ENCODE measurements around the gene LRRC43. TPM values are rescaled to one million over a fixed set of nuclear protein-coding genes. Genes with fewer than 3 reads are reported as not detected.

Gene LRRC43
- total RNA-seq, 1 donor from 2014 or later, result 1.4 TPM

Other genes with a start within 250 kb of the LRRC43 start
- 17.5 TPM for gene BCL7A, start 161.2 kb upstream of the LRRC43 start, total RNA-seq
- gene MLXIP, start 104.4 kb upstream of the LRRC43 start, total RNA-seq, result 30.2 TPM
- not detected for gene IL31, start 8.9 kb upstream of the LRRC43 start, total RNA-seq
- not detected for gene B3GNT4, start 20.6 kb downstream of the LRRC43 start, total RNA-seq
- 30.4 TPM for gene DIABLO, start 42.9 kb downstream of the LRRC43 start, total RNA-seq
- 10.9 TPM for gene VPS33A, start 83.4 kb downstream of the LRRC43 start, total RNA-seq
- 93.3 TPM for gene CLIP1, start 239.5 kb downstream of the LRRC43 start, total RNA-seq

Data from left ventricle myocardium superior (tissue), 1 donor.